ENCODE data around the gene CEP85L.

- TF ChIP-seq EZH2phosphoT487 (IDR thresholded peaks at IDR 0.05): no peak
- TF ChIP-seq CTCF (IDR thresholded peaks at IDR 0.05): no peak
These were observed 1.3 kb downstream of the CEP85L start for GRCh38 chr6:118649918-118650581.
